Small intestine (tissue), 7 donors: ENCODE results near the gene RYR3. TPM values are rescaled to one million over a fixed set of nuclear protein-coding genes. Genes with fewer than 3 reads are reported as not detected.

Source experiments
- DNase-seq, 2 donors: peaks; one replicate each; pipeline versions ENCODE4 v3.0.0 to v3.0.0-alpha.2; 2013
- FAIRE-seq: peaks from 2 replicates; lab custom pipeline; 2012; peaks lifted over from hg19 to GRCh38; lab: Jason Lieb, UNC
- H3K27ac ChIP-seq, 3 donors: one replicate each; pipeline ENCODE4 v1.5.1; 2013; ENCODE audit warnings: low read length in 2 of 3, mild to moderate bottlenecking in 2 of 3, control low read depth in 1 of 3, inconsistent platforms in 1 of 3, low read depth in 1 of 3, moderate library complexity in 1 of 3
- H3K27me3 ChIP-seq, 3 donors: one replicate each; pipeline ENCODE4 v1.6.1; 2013; ENCODE audit warnings: low read length in 3 of 3, inconsistent platforms in 1 of 3; ENCODE audit not compliant: control insufficient read depth in 3 of 3, insufficient read depth in 3 of 3
- H3K36me3 ChIP-seq, 3 donors: one replicate each; pipeline ENCODE4 v1.6.1; 2013; ENCODE audit warnings: low read length in 3 of 3, inconsistent platforms in 1 of 3, low read depth in 1 of 3, mild to moderate bottlenecking in 1 of 3, moderate library complexity in 1 of 3; ENCODE audit not compliant: control insufficient read depth in 3 of 3, insufficient read depth in 2 of 3
- H3K4me1 ChIP-seq, 3 donors: one replicate each; pipeline ENCODE4 v1.6.1; 2013; ENCODE audit warnings: low read length in 2 of 3, inconsistent platforms in 1 of 3, low read depth in 1 of 3, mild to moderate bottlenecking in 1 of 3, moderate library complexity in 1 of 3; ENCODE audit not compliant: control insufficient read depth in 3 of 3, insufficient read depth in 2 of 3
- H3K4me3 ChIP-seq, 3 donors: one replicate each; pipeline ENCODE4 v1.5.1; 2013; ENCODE audit warnings: low read length in 3 of 3, control low read depth in 1 of 3, inconsistent platforms in 1 of 3, low read depth in 1 of 3, mild to moderate bottlenecking in 1 of 3, moderate library complexity in 1 of 3
- H3K9me3 ChIP-seq, 2 donors: one replicate each; pipeline ENCODE4 v1.6.1; 2013; ENCODE audit warnings: low read depth in 1 of 2, low read length in 1 of 2; ENCODE audit not compliant: control insufficient read depth in 2 of 2, insufficient read depth in 1 of 2
- WGBS, 3 donors: extraction: QIAGEN DNeasy Blood & Tissue Kit; methylation state at CpG; one replicate each; pipeline ENCODE4 v1.1.7; 2013; 5-methylcytosine and 5-hydroxymethylcytosine counted together
- polyA plus RNA-seq, 4 donors: library from polyadenylated mRNA; stranded (reverse) in 3 of 4; unstranded in 1 of 4; fragments of 200-250 nt in 3 of 4; fragments of 120-200 nt in 1 of 4; gene quantifications; one replicate each; pipeline versions ENCODE4 v1.2.1 to v1.2.3, GENCODE V29; 2013
- donor health status: healthy with polysubstance abuse.
- donor health status: control.
- donor health status: control.
- donor health status: Bipolar disorder and iron deficiency.
- donor health status: healthy.

The RYR3 gene
- polyA plus RNA-seq, 4 donors, result 0.36 to 1.6 TPM; not detected in 2

DNA sequence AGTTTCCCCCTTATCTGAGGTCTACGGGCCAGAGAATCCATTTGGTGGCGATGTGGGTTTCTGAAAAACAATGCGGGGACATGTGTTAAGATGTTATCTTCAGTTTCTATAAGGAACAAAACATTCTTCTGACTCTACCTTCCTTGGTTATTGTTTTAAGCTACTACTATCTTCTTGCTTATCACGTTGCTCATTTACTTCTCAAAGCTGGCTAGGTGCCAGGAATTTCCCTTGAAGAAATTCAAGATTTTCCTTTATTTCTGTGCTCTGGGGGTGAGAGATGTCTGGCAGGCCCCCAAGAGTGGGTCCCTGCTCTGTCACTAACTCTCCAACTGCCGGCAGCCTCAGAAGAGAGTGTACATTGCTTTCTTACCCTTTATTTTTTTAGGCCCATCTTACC is 119.8 kb downstream of the RYR3 start:
- Histone ChIP-seq H3K4me1 (no peaks in the 10 kb centered on the region), H3K27me3 (peaks cover 0 to 2% (median 0%) of the 10 kb centered on the region in 3 donors), H3K27ac (no peak overlapping the region), H3K36me3 (no peaks in the 10 kb centered on the region), H3K9me3 (no peaks in the 10 kb centered on the region), H3K4me3 (no peak overlapping the region)
- FAIRE-seq (no peak), DNase-seq (no peak)
- WGBS, 3 donors, result 29 to 49% (median 43%) methylated on average over 5 of the region's 5 CpGs

DNA sequence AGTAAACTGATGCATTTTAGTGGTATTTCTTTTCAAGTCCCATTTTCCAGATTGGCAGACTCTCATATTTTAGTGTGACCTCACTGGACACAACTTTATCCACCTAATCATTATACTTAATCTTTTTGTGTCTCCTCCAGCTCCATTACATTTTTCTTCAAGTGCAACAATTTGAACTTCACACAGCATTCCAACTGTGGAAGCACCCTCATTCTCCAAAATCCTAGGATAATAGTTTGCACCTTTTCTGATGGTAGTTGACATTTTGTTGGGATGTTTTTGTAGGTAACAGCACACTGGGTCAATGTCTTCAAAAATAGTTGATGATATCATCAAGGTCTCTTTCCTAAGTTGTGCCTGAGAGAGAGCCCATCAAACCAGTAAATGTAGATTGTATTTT is 123.1 kb downstream of the RYR3 start:
- no peak for FAIRE-seq
- Histone ChIP-seq H3K27ac (no peak overlapping the region), H3K27me3 (peaks cover 0 to 2% (median 0%) of the 10 kb centered on the region in 3 donors), H3K9me3 (no peaks in the 10 kb centered on the region), H3K4me1 (no peaks in the 10 kb centered on the region), H3K4me3 (no peak overlapping the region), H3K36me3 (no peaks in the 10 kb centered on the region)
- no peak for DNase-seq

DNA sequence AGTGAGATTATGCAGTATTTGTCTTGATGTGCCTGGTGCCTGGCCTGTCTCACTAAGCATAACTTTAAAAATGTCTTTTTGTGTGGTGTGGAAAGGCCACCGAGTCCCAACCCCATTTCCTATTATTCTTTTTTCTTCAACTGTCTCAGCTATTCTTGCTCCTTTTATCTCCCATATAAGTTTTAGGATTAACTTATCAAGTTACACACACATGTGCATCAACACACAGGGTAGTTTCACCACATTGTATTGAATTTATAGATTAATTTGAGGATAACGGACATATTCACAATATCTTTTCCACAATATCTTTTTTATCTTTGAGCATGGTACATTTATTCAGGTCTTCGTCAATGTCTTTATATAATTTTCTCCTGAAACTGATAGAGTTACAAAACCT is 127.6 kb downstream of the RYR3 start:
- no peaks in the 10 kb centered on the region for H3K9me3 ChIP-seq
- no peaks in the 10 kb centered on the region for H3K4me1 ChIP-seq
- H3K27me3 ChIP-seq, result no peaks in the 10 kb centered on the region
- no peaks in the 10 kb centered on the region for H3K36me3 ChIP-seq
- no peak overlapping the region for H3K27ac ChIP-seq
- DNase-seq (no peak), FAIRE-seq (no peak)
- no peak overlapping the region for H3K4me3 ChIP-seq
- WGBS, 3 donors, result 78 to 86% (median 85%) methylated on average over 3 of the region's 3 CpGs

DNA sequence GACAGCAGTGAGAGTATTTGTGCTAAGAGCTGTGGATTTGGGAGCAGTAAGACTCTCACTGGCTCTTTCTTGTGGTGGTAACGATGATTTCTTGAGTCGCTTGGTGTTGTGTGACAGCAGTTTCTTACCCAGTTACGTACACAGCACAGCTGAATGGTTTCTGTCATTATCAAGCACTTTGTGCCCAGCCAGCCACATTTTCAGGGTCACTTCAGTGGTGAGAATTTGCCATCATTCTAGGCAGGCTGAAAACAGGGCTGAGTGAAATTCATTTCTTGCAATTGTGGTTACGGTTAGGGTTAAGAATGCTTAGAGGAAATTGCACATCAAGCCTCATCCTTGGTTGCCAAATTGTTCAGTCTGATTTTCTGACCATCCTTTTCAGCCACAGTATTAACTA is 130.1 kb downstream of the RYR3 start:
- WGBS, 3 donors, result 75 to 83% (median 77%) methylated on average over 4 of the region's 4 CpGs
- FAIRE-seq (no peak), DNase-seq (no peak)
- no peaks in the 10 kb centered on the region for H3K9me3 ChIP-seq
- no peak overlapping the region for H3K4me3 ChIP-seq
- no peaks in the 10 kb centered on the region for H3K4me1 ChIP-seq
- no peak overlapping the region for H3K27ac ChIP-seq
- no peaks in the 10 kb centered on the region for H3K27me3 ChIP-seq
- H3K36me3 ChIP-seq, result no peaks in the 10 kb centered on the region

DNA sequence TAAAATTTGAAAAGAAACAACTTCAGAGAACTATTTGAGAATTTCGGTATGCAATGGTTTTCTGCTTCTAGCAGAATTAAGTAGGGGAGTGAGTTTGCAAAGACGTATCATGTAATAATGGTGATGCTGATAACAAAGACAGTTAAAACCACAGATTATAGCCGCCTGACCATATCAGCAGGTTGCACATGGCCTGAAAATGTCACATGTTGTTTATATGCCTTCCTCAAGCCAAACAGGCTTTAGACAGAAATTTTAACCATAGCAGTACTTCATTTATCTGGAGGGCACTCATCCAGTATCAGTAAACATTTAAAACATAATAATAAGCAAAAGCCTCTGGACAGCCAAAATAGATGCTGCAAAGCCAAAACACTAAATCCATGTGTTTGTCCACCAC is 131.7 kb downstream of the RYR3 start:
- no peak overlapping the region for H3K27ac ChIP-seq
- H3K9me3 ChIP-seq, result no peaks in the 10 kb centered on the region
- no peak overlapping the region for H3K4me3 ChIP-seq
- no peaks in the 10 kb centered on the region for H3K27me3 ChIP-seq
- FAIRE-seq (no peak), DNase-seq (no peak)
- no peaks in the 10 kb centered on the region for H3K4me1 ChIP-seq
- H3K36me3 ChIP-seq, result no peaks in the 10 kb centered on the region
- 34 to 45% (median 39%) methylated on average over 3 of the region's 3 CpGs for WGBS, 3 donors

DNA sequence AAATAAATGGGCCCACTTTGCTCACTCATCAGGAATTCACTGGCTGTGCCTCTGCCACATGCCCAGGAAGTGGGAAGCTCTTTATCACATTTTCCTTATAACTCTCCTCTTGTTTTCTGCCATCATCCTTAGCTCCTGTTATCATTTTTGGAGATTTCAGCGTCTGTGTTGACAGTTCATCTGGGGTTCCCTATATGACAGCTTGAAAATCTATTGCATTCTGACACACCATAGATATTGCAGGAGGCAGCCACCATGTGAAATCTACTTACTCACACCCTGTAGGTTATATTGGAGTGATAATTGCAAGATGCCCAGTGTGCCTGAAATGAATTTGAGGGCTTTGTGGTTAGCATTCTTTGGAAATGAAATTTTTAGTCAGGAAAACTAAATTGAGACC is 132.9 kb downstream of the RYR3 start:
- no peak overlapping the region for H3K4me3 ChIP-seq
- FAIRE-seq (no peak), DNase-seq (no peak)
- 18 to 44% (median 23%) methylated on average over 1 of the region's 1 CpG for WGBS, 3 donors
- no peak overlapping the region for H3K27ac ChIP-seq
- no peaks in the 10 kb centered on the region for H3K4me1 ChIP-seq
- no peaks in the 10 kb centered on the region for H3K36me3 ChIP-seq
- H3K9me3 ChIP-seq, result no peaks in the 10 kb centered on the region
- H3K27me3 ChIP-seq, result no peaks in the 10 kb centered on the region

DNA sequence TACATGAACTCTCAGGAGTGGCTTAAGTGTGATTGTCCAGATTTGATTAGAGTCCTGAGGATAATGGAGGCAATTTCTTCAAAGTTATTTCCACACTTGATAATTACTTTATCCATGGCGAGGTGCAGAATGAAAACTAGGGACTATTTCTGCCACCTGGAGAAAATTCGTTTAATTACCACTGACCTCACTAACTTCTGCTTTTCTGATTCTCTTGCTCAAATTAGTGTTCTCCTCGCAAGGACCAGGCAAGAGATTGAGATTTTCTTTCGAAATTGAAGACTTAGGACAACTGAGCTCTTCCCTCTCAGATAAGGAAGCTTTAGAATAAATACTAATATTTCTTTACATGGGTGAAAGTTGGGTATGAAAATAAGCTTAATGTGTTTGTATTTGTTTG is 135.2 kb downstream of the RYR3 start:
- Histone ChIP-seq H3K36me3 (no peaks in the 10 kb centered on the region), H3K4me1 (no peaks in the 10 kb centered on the region), H3K4me3 (no peak overlapping the region), H3K27ac (no peak overlapping the region), H3K27me3 (no peaks in the 10 kb centered on the region), H3K9me3 (no peaks in the 10 kb centered on the region)
- FAIRE-seq, result no peak
- no peak for DNase-seq
- WGBS, 3 donors, result 65 to 75% (median 67%) methylated on average over 4 of the region's 4 CpGs

DNA sequence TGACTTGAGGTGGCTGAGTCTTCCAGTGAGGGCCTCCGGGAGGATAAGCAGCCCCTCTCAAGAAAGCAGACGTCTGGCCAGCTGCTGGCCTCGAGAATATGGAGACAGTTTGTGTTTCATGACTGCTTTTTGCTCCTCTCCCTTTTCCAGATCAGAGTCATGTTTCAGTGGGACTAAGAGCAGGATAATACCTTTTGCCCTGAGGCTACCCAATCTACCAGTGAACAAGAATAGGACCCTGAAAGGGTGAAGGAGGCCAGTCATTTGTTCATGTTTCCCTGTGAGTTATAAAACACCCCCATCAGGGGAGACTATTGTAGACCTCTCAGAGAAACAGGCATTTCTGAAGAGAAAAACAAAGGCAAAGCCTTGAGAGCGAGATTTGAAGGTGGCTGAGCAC is 137.4 kb downstream of the RYR3 start:
- Histone ChIP-seq H3K9me3 (no peaks in the 10 kb centered on the region), H3K4me1 (no peaks in the 10 kb centered on the region), H3K27ac (no peak overlapping the region), H3K27me3 (no peaks in the 10 kb centered on the region), H3K4me3 (no peak overlapping the region), H3K36me3 (no peaks in the 10 kb centered on the region)
- DNase-seq (no peak), FAIRE-seq (no peak)
- WGBS, 3 donors, result 48 to 66% (median 60%) methylated on average over 4 of the region's 4 CpGs

DNA sequence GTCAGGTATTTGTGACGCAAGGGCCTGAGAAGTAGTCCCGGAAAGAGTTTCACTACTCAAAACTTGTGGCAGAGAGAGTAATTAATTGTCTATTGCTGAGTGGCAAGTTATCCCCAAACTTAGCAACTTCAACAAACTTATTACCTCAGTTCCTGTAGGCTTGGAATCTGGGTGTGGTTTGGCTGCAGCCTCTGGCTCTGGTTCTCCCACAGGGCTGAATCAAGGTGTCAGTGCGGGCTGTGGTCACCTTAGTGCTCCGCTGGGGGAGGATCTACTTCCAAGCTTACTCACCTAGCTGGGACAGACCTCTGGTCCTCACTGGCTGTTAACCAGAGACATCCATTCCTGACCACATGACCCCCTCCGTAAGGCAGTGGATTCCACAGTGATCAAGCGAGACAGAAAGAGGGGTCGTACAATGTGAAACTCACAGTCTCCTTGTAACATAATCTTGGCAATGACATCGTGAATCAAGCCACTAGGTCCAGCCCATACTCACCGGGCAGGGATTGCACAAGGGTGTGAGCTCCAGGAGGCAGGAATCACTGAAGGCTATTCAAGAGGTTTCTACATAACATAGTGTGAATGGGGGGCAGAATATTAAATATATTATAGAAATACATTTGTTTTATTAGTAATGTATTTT is 138.3 kb downstream of the RYR3 start:
- Histone ChIP-seq H3K36me3 (no peaks in the 10 kb centered on the region), H3K4me3 (no peak overlapping the region), H3K9me3 (no peaks in the 10 kb centered on the region), H3K4me1 (no peaks in the 10 kb centered on the region), H3K27me3 (no peaks in the 10 kb centered on the region), H3K27ac (no peak overlapping the region)
- DNase-seq (no peak), FAIRE-seq (no peak)
- WGBS, 3 donors, result 75 to 82% (median 82%) methylated on average over 9 of the region's 9 CpGs
